ENCODE results near the gene CMPK1.

CMPK1 gene

DNA sequence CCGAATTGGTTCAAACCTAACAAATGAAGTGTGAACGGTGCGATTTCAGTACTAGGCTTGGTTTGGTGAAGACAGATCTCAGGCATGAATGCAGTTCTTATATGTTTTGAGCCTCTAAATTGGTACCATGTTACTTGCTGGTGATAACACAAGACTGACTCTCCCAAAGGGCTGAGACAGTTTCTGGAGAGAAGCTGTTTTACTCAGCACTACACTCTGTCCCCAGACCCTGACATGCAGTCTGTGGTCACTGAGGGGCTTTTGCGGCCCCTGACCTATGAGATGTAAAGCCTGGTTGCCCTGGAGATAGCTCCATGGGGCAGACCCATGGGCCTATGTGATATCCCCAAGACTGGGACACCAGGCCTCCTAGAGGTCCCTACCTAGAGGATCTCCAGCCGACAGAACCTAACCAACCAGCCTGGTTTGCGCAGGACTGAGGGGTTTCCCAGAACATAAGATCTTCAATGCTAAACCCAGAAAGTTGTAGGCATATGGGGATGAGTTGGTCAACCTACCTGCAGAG, 63.1 kb downstream of the CMPK1 start:
- no peak for DNase-seq (ENCODE audit: low spot score)

DNA sequence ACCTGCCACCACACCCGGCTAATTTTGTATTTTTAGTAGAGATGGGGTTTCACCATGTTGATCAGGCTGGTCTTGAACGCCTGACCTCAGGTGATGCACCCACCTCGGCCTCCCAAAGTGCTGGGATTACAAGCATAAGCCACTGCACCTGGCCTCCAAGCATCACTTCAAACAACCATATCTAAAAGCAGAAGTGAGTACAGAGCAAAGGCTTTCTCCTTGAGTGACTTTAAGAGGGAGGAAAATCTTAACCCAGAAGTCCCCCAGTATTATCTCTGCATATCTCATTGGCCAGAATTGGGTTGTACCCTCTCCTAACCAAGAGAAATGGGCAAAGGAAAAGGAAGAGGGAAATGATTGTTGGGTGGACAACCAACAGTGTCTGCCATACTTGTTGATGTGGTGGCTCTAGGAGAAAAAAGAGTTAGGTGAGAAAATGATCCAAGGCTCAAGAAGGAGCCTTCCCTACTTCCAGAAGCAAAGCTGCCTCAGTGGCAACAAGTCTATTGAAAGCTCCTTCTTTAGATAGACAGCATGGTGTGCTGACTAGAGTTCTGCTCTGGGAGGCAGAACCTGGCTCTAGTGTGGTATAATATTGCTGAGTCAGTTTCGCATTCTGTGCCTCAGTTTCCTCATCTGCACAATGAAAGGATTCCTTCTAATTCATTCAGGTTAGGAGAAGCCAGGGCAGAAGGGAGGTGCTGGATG, 65.7 kb downstream of the CMPK1 start:
- no peak for DNase-seq (ENCODE audit: low spot score)

DNA sequence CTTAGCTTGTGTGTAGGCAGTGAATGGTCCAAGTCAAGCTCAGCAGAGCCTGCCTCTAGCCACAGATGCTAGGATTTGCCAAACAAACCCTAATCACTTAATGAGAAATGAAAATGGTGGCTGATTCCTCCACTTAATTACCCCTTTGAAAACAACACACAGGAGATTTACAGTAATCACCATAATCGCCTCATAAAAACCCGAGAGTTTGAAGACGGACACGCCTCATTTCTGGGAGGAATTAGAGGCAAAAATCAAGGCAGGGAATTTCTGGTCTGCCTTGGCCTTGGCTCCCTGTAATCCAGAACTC, 66.2 kb downstream of the CMPK1 start:
- DNase-seq (ENCODE audit: low spot score), result no peak

GRCh38 chr1:47401761-47402160, 68.2 kb downstream of the CMPK1 start:
- DNase-seq (ENCODE audit: low spot score), result no peak

DNA sequence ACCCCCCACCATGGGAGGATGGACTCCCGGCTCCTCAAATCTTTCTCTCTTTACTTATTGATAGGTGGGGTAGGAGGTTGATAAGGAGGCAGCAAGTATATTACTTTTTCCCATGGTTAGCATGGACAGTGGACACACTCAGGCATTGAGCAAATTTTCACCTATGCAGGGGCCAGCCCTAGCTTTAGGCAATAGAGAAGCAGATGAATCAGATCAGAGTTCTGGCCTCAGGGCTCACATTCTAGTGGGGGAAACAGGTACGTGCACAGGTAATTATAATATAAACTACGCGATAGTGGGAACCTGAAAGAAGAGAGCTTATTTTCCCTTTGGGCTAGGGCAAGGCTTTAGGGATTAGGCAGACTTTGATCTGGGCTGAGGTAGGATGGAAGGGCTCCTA, 69.0 kb downstream of the CMPK1 start:
- no peak for DNase-seq (ENCODE audit: low spot score)

GRCh38 chr1:47403321-47403910, 69.8 kb downstream of the CMPK1 start:
- no peak for DNase-seq (ENCODE audit: low spot score)

GRCh38 chr1:47405697-47406096, 72.1 kb downstream of the CMPK1 start:
- DNase-seq (ENCODE audit: low spot score), result no peak

DNA sequence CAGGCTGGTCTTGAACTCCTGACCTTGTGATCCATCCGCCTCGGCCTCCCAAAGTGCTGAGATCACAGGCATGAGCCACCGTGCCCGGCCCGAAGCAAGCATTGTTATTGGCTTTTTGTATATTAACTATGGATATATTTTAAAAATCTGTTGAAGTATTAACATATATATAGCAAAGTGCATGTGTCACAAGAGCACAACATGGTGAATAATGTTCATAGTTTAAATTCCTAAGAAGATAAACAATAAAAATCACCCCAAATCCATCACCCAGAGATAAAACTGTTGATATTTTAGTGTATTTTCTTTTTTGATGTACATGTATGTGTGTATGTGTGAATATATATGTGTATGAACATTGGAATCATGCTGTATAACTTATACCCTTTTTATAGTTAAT, 73.4 kb downstream of the CMPK1 start:
- no peak for DNase-seq (ENCODE audit: low spot score)

DNA sequence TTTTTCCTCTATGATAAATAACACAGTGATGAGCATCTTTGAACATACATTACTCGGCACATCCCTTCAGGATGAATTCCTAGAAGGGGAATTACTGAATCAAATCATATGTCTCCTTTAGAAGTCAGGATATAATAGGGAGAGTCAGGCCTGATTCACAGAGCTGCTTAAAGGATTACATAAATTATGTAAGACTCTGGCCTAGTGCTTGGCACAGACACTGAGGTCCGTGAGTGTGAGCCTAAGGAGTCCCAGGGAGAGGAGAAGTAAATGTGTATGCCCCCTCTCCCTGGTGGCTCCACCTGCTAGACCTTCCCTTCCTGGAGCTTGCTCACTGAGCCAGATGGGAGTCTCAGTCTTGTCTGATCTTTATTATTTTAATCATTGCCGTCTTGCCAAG, 73.9 kb downstream of the CMPK1 start:
- no peak for DNase-seq (ENCODE audit: low spot score)

DNA sequence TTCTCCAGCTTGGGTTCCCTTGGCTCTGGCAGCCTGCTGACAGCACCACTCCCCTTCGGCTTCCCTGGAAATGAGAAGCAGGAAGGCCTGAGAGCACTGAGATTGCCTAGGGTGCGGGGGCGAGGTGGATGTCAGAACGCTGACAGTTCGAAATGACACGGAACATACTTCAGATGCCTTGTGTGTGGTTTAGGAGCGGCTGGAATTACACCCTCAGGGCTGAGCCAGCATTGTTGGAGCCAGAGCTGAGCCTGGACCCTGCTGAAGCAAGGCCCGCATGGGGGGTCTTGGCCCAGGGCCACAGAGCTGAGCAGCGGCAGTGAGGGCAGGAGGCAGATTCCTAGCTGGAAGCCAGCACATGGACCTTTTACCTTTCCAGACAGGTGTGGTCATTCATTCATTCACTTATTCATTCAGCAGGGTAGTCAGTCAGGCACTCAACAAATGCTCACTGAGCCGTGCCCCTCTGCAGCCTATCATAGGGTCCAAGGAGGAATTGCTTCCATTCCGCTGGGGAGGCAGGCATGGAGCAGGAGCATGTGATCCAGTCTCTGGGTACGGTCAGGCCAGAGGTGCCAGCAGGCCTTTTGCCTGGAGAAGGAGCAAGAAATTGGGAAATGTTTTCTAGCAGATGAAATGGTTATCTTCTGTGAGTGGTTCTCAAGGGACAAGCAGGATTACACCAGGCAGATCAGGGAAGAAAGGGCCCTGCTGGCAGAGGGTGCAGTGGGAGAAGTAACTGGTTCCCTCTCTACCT, 75.9 kb downstream of the CMPK1 start:
- no peak for DNase-seq (ENCODE audit: low spot score)

DNA sequence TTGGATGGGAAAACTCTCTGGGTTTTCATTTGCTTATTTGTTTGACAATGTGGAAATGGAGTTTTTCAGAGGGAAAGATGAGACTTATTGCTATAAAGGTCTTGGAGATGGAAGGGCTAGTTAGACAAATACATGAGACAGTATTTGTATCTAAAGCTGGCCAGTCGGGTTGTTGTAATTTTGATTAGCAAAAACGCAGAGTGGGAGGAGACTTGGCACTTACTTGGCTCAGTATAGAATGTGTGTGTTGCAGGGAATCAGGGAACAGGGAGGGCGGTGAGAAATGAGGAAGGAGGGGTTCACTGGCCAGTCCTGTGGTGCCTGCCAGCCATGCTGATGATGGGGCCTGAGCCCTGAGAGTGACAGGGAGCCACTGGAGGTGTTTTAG, 76.5 kb downstream of the CMPK1 start:
- DNase-seq (ENCODE audit: low spot score), result no peak

DNA sequence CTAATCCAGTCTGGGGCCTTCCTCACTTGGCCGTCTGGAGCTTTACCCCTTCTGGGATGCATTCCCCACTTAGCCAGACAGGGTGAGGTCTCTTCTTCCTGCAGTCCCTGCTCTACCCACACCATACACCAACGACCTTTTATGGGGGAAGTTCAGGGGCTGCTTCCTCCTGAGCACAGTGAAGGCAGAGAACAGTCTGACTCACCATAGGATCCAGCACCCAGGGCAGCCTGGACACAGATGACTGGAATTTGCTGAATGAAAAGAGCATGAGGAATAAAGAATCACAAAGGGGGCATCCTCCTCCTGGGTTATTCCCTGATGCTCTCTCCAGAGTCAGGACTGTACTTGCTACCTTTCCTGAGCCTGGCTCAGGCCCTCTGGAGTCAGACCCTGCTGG, 77.8 kb downstream of the CMPK1 start:
- DNase-seq (ENCODE audit: low spot score), result no peak

GRCh38 chr1:47412437-47412836, 78.8 kb downstream of the CMPK1 start:
- no peak for DNase-seq (ENCODE audit: low spot score)

GRCh38 chr1:47415728-47416318, 82.2 kb downstream of the CMPK1 start, which contains the start of gene FOXE3:
Gene FOXE3 (plus strand): TSS chr1:47416285. CDS start chr1:47416316, 31 bp downstream.
- no peak for DNase-seq (ENCODE audit: low spot score)

DNA sequence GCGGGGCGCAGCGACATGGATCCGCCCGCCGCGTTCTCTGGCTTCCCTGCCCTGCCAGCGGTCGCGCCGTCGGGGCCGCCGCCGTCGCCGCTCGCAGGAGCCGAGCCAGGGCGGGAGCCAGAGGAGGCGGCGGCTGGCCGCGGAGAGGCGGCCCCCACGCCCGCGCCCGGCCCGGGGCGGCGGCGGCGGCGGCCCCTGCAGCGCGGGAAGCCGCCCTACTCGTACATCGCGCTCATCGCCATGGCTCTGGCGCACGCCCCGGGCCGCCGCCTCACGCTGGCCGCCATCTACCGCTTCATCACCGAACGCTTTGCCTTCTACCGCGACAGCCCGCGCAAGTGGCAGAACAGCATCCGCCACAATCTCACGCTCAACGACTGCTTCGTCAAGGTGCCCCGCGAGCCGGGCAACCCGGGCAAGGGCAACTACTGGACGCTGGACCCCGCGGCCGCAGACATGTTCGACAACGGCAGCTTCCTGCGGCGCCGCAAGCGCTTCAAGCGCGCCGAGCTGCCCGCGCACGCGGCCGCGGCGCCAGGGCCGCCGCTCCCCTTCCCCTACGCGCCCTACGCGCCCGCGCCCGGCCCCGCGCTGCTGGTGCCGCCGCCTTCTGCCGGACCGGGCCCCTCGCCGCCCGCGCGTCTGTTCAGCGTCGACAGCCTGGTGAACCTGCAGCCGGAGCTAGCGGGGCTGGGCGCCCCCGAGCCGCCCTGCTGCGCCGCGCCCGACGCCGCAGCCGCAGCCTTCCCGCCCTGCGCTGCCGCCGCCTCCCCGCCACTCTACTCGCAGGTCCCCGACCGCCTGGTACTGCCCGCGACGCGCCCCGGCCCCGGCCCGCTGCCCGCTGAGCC, 83.0 kb downstream of the CMPK1 start:
- DNase-seq (ENCODE audit: low spot score), result no peak

DNA sequence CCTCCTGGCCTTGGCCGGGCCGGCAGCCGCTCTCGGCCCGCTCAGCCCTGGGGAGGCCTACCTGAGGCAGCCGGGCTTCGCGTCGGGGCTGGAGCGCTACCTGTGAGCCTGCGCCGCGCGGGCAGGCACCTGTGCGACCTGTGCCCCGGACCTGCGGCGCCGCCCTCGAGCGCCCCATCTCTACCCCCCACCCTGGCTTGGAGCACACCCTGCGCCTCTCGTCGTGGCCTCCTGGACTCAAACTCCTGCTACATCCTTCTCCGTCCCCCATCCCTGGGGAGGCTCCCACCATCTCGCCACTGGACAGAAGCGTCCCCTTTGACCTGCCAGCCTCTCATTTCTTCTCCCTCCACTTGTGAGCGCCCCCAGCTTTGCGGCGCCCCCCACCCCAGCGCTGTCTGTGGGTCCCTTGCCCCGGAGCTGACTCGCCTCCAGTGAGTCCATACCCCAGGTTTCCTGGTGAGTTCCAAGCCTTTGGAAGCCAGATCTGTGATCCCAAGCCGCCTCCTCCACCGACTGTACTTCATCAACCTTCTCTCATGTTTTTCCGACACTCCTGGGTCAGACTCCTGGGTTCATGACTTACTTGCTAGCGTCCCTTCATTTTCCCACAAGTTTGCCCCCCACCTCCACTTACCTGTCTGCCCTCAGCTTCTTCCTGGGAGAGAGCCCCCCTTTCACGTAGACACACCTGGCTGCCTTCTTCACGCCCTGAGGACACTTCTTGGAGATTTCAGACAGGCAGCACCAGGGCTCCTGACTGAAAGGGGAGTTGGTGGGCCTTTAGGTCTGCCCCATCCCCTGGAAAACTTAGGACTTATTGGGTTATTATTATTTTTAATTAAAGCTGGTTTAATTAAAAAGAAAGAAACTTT, 83.8 kb downstream of the CMPK1 start:
- DNase-seq (ENCODE audit: low spot score), result no peak

DNA sequence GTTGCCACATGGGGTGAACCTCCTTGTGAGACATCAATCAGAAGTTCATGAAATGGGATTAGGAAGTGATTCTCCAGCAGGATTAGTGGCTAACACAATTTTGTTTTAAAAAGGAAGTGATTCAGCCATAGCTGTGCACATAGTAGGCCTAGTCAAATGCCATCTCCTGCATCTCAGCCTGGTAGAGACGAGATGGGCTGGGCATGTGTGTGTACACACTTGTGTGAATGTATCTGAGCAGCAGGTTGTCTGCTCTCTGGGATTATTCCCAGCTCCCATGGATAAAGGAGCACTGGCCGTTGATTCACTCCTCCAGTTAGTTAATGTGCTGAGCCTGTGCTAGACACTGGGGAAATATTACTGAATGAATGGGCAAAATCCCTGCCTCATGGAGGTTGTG, 84.5 kb downstream of the CMPK1 start:
- DNase-seq (ENCODE audit: low spot score), result no peak

- no peak for DNase-seq (ENCODE audit: low spot score)
These were observed 85.2 kb downstream of the CMPK1 start for GRCh38 chr1:47418681-47419325.

GRCh38 chr1:47420547-47420946, 87.0 kb downstream of the CMPK1 start:
- DNase-seq (ENCODE audit: low spot score), result no peak

DNA sequence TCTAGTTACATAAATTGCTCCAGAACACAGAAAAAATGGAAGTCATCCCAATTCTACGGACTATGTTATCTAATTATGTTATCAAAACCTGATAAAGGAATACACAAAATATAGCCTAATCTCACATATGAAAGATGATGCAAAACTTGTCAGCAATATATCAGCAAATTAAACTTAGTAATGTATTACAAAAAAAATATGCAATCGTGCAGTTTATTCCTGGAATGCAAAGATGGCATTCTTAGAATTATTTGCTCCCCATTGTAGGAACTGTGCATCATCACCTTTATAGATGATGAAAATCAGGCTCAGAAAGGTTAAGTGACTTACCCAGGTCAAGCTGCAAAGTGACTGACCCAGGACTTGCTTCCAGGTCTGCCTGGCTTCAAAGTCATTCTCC, 90.3 kb downstream of the CMPK1 start:
- DNase-seq (ENCODE audit: low spot score), result no peak
